SK-N-SH treated with all-trans-retinoic acid at 6 μM for 48 hours (cell line): ENCODE data around the gene RGMB.

Experiments used
- PPARA ChIP-seq: fragments of 250-450 bp; sonication (Bioruptor Pico); IDR thresholded peaks from 2 replicates; pipeline ENCODE4 v1.5.0; 2020; ENCODE audit warnings: mild to moderate bottlenecking, borderline replicate concordance
- TCF4 ChIP-seq: fragments of 250-450 bp; sonication (Bioruptor Pico); IDR thresholded peaks from 2 replicates; pipeline ENCODE4 v1.8.0; 2021; ENCODE audit warnings: mild to moderate bottlenecking, moderate library complexity, borderline replicate concordance
- TOX ChIP-seq: fragments of 250-450 bp; sonication (Bioruptor Pico); IDR thresholded peaks from 2 replicates; pipeline ENCODE4 v1.8.0; 2021; ENCODE audit warnings: mild to moderate bottlenecking, moderate library complexity, borderline replicate concordance
- ZNF8 ChIP-seq: fragments of 450-650 bp; formaldehyde crosslinking; IDR thresholded peaks from 2 replicates; pipeline ENCODE4 v1.5.0; 2020; ENCODE audit warnings: mild to moderate bottlenecking, moderate library complexity

DNA sequence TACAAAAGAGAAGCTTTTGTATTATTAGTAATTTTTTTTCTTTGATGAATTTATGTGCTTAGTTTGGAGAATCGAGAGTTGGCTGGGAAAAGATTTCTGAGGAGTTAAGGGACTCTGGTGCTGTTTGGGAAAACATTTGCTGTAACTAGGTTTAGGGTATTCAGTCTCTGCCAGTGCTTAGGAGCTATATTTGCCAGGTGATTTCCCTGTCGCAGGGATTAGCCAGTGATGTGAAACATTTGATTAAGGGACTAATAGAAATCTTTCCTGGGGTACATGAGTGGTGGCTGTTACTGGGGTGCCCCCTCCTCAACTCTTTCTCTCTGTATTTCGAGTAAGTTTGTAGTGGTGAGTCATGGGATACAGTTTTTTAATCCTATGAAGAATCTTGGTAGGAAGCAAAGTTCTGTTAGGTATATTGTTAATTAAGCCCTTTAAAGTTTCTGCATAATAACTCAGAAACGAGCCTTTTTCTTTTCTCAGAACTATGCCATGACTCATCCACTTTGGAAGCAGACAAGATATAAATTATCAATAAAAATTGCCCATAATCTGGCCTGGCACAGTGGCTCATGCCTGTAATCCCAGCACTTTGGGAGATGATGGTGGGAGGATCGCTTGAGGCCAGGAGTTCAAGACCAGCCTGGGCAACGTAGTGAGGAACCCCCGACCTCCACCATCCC, 18.6 kb downstream of the RGMB start:
- no peak for TF ChIP-seq TOX (CRISPR knock-in tag)
- TF ChIP-seq TCF4 (CRISPR knock-in tag) = no peak
- no peak for TF ChIP-seq ZNF8 (CRISPR knock-in tag)
- TF ChIP-seq PPARA (CRISPR knock-in tag) = no peak
